Right cardiac atrium (tissue), 5 donors: ENCODE measurements around the gene LDB3. TPM values are rescaled to one million over a fixed set of nuclear protein-coding genes. Genes with fewer than 3 reads are reported as not detected.
A peak's percentile ranks its signal among the peaks of the same experiment; 100 is the strongest.

Experiments used
- ATAC-seq, 2 donors: fragments of 200-7000 bp; cut with Tn5 transposase; one replicate each; pipeline versions ENCODE4 v1.8.0 to v1.9.1; 2020; ENCODE audit warnings: moderate library complexity in 2 of 2, mild to moderate bottlenecking in 1 of 2
- DNase-seq, 3 donors: peaks; one replicate each; pipeline ENCODE4 v3.0.0-alpha.2; 2020
- H3K27ac ChIP-seq: one replicate; pipeline ENCODE4 v1.5.1; 2013; ENCODE audit warnings: mild to moderate bottlenecking, low read length, control low read depth, moderate library complexity
- H3K27me3 ChIP-seq: one replicate; pipeline ENCODE4 v1.6.1; 2013; ENCODE audit not compliant: control insufficient read depth, insufficient read depth
- H3K4me1 ChIP-seq: one replicate; pipeline ENCODE4 v1.6.1; 2013; ENCODE audit warnings: low read length; ENCODE audit not compliant: control insufficient read depth, insufficient read depth
- H3K4me3 ChIP-seq: one replicate; pipeline ENCODE4 v1.5.1; 2013; ENCODE audit warnings: low read length, control low read depth
- H3K9me3 ChIP-seq: one replicate; pipeline ENCODE4 v1.6.1; 2013; ENCODE audit warnings: low read length; ENCODE audit not compliant: control insufficient read depth
- WGBS: extraction: QIAGEN DNeasy Blood & Tissue Kit; methylation state at CpG from one replicate; pipeline ENCODE4 v1.1.7; 2013; 5-methylcytosine and 5-hydroxymethylcytosine counted together
- intact Hi-C, 4 donors: fragments of 100-400 bp; cut with DNase I; formaldehyde crosslinking; loops; one replicate each; pipeline versions ENCODE4 v1.11.0 to v1.14.0; 2022 to 2023
- polyA plus RNA-seq: library from polyadenylated mRNA; stranded (reverse); fragments of 200-250 nt; gene quantifications from one replicate; pipeline ENCODE4 v1.2.3, GENCODE V29; 2013
- total RNA-seq, 4 donors: library from RNA; stranded (reverse); fragmentation: NEBNext Ultra II Directional; extraction: Animal tissue kit (Norgen Biotek cat#: 25700); gene quantifications; one replicate each; pipeline ENCODE4 v1.2.1, GENCODE V29; 2021
- donor health status: healthy with polysubstance abuse.
- donor health status: DM: no; HTN: yes; CAD: no.
- donor health status: DM: no; HTN: no; CAD: no.
- donor health status: DM: no; HTN: yes; CAD: no; lungs with severe emphysema.
- donor health status: DM: yes; HTN: yes; CAD: no.

LDB3 gene
- total and polyA plus RNA-seq, 5 donors = 738 to 1,223 (median 953) TPM

- ATAC-seq = peak; percentile 19 to 39
- intact Hi-C loops = no loop called here
- Histone ChIP-seq H3K4me1 (no peaks in the 10 kb centered on the region), H3K9me3 (no peaks in the 10 kb centered on the region), H3K27me3 (no peaks in the 10 kb centered on the region), H3K4me3 (no peak overlapping the region), H3K27ac (no peak overlapping the region)
- WGBS = 64% methylated on average over 7 of the region's 7 CpGs
- no peak for DNase-seq
Observed at GRCh38 chr10:86744067-86744725, 75.9 kb downstream of the LDB3 start.

- no peaks in the 10 kb centered on the region for H3K27me3 ChIP-seq
- H3K4me1 ChIP-seq = no peaks in the 10 kb centered on the region
- DNase-seq (no peak), ATAC-seq (peak in 1 of 2 donors; percentile 4)
- 33% methylated on average over 7 of the region's 7 CpGs for WGBS
- no peak overlapping the region for H3K27ac ChIP-seq
- H3K9me3 ChIP-seq = no peaks in the 10 kb centered on the region
- no peak overlapping the region for H3K4me3 ChIP-seq
- intact Hi-C loops = no loop called here
Observed at GRCh38 chr10:86747796-86748581, 79.7 kb downstream of the LDB3 start.

DNA sequence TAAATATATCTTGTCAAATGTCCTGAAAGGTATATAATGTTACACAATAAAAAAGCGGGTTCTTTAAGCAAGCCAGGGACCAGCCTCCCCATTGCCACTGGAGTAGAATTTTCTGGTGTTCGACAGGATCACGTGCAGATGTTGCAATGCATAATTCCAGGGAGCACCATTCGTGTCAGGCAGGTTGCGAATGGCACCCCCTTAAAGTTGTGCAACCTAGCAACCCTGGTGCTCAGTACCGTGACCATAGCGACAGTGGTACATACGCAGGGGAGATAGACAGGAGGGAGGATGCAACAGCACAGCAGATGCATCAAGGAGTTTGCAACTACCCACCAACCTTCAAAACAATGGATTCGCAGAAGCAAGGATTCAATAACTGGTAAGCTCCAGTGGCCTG lies 81.5 kb downstream of the LDB3 start:
- no peaks in the 10 kb centered on the region for H3K9me3 ChIP-seq
- no peaks in the 10 kb centered on the region for H3K27me3 ChIP-seq
- 90% methylated on average over 9 of the region's 9 CpGs for WGBS
- ATAC-seq (peak in 1 of 2 donors; percentile 6), DNase-seq (no peak)
- no peak overlapping the region for H3K27ac ChIP-seq
- H3K4me1 ChIP-seq = peaks cover 3% of the 10 kb centered on the region
- intact Hi-C loops = loop anchor here in 1 of 4 donors (10.0 kb wide), 1 partner anchor 155 kb away; no protein-coding TSS in a partner anchor
- no peak overlapping the region for H3K4me3 ChIP-seq

GRCh38 chr10:86751477-86751876 lies 83.2 kb downstream of the LDB3 start:
- H3K4me3 ChIP-seq = no peak overlapping the region
- no peak overlapping the region for H3K27ac ChIP-seq
- peaks cover 3% of the 10 kb centered on the region for H3K4me1 ChIP-seq
- intact Hi-C loops = loop anchor here in 1 of 4 donors (10.0 kb wide), 1 partner anchor 153 kb away; no protein-coding TSS in a partner anchor
- no peak for DNase-seq
- H3K27me3 ChIP-seq = no peaks in the 10 kb centered on the region
- no peak for ATAC-seq
- H3K9me3 ChIP-seq = no peaks in the 10 kb centered on the region
- 97% methylated on average over 17 of the region's 17 CpGs for WGBS

DNA sequence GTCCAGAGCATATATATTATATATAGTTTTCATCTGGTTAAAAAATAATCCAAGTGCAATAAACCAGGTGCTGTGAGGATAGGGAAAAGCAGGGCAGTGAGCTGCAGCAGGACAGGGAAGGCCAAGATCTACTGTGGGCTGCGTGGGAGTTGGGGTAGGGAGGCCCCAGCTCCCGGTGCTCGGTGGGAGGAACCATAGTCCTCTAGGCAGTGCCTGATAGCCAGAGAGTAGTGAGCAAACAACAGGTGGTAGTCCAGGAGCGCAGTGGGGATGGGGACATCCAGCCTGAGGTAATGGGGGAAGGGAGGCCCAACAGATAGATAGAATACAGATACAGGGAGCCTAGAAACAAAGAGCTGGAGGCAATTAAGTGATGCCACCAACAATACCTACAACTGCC lies 84.0 kb downstream of the LDB3 start:
- WGBS = 74% methylated on average over 4 of the region's 4 CpGs
- intact Hi-C loops = loop anchor here in 1 of 4 donors (10.0 kb wide), 1 partner anchor 152 kb away; no protein-coding TSS in a partner anchor
- no peak overlapping the region for H3K27ac ChIP-seq

GRCh38 chr10:86753051-86753450 lies 84.7 kb downstream of the LDB3 start:
- intact Hi-C loops = loop anchor here in 1 of 4 donors (10.0 kb wide), 1 partner anchor 152 kb away; no protein-coding TSS in a partner anchor
- H3K4me3 ChIP-seq = no peak overlapping the region
- peaks cover 3% of the 10 kb centered on the region for H3K4me1 ChIP-seq
- no peaks in the 10 kb centered on the region for H3K9me3 ChIP-seq
- peak overlapping the region; percentile 61 for H3K27ac ChIP-seq
- DNase-seq (no peak), ATAC-seq (no peak)
- H3K27me3 ChIP-seq = no peaks in the 10 kb centered on the region
- WGBS = 67% methylated on average over 2 of the region's 2 CpGs

More for the DNA sequence above, 84.0 kb downstream of the LDB3 start:
- H3K4me3 ChIP-seq = no peak overlapping the region
- no peaks in the 10 kb centered on the region for H3K27me3 ChIP-seq
- DNase-seq (no peak), ATAC-seq (no peak)
- H3K4me1 ChIP-seq = peaks cover 3% of the 10 kb centered on the region
- no peaks in the 10 kb centered on the region for H3K9me3 ChIP-seq

DNA sequence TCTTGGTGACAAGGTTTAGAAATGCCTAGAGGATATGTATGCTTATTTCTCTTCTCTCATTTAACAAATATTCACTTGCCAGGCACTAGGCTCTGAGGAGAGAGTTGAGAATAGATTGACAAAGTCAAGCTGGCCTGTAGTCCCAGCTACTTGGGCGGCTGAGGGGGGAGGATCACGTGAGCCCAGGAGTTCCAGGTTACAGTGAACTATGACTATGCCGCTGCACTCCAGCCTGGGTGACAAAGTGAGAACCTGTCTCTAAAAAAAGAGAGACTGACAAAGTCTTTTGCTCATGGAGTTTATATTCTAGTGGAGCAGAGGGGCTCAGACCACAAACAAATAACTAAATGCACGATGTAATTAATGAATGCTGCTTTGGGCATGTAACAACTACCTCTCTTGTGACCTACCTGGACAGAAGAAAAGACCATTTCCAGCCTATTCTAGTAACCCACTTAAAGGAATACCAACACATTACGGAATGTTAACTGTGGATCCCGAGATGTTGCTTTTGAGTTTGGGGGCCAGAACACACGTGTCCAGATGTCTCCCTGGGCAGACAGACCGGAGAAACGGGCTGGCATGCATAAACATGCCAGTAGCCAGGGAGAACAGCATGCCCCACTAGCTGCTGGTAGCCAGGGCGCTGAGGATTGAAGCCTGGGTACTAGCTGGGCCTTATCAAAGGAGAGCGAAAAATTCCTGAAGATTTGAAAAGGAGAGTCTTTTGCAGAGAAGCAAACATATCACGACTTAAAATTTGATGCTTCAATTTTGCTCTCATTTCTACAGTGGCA lies 85.5 kb downstream of the LDB3 start:
- no peak overlapping the region for H3K4me3 ChIP-seq
- 70% methylated on average over 12 of the region's 12 CpGs for WGBS
- intact Hi-C loops = loop anchor here in 1 of 4 donors (10.0 kb wide), 1 partner anchor 151 kb away; no protein-coding TSS in a partner anchor
- no peaks in the 10 kb centered on the region for H3K9me3 ChIP-seq
- peak overlapping the region; percentile 91 for H3K27ac ChIP-seq
- no peak for DNase-seq
- ATAC-seq = no peak
- peaks cover 3% of the 10 kb centered on the region for H3K4me1 ChIP-seq
- H3K27me3 ChIP-seq = no peaks in the 10 kb centered on the region

DNA sequence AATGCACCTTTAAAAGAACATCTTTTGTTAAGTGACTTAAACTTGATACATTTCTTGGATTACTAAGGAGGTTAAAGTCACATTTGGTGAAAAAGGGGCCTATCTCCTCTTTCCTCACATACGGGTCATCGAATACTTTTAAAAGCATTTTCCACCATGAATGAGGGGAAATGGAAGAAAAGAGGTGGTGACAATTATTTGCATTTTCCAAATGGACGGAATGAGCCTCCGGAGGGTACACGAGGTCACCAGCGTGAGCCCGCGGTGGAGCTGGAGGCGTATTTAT lies 87.1 kb downstream of the LDB3 start:
- ATAC-seq (no peak), DNase-seq (no peak)
- 2% methylated on average over 9 of the region's 9 CpGs for WGBS

DNA sequence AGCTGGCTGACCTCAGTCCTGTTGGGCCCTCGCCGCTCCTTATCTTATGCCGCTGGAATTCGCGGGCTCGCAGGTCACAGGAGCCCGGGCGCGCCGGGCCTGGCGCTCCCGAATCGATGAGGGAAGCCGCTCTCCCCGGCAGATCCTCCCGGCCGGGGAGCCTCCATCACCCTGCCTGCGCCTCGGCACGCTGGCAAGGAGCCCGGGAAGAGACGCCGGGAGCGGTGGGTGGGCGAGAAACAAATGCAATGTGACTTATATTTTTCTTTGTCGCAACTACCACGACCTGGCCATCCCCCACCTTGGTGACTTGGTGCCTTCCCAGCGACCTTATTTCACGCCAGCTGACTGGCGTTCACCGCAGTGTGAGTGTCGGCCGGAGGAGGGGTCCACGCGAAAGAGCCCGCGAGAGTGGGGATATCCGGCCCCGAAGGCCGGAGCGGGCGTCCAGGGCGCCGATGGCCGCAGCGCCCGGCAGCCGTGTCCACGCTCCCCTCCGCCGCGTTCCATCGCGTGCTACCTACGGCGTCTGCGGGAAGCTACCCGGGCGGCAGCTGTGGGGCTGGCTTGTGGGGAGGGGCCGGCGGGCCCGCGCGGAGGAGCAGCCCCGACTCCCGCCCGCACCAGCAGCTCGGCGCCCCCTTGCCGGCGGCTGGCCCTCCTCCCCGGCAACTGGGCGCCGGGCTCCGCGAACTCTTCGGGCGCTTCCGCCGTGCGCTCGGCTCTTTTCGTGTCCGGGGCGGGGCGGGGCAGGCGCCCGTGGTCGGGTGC lies 87.6 kb downstream of the LDB3 start:
- ATAC-seq (peak; percentile 90), DNase-seq (peak; percentile 85 to 93 (median 92))
- intact Hi-C loops = loop anchor here in 2 of 4 donors (5.0 to 10.0 kb wide), 2 partner anchors 141 to 149 kb away; no protein-coding TSS in a partner anchor
- H3K9me3 ChIP-seq = no peaks in the 10 kb centered on the region
- H3K4me1 ChIP-seq = peaks cover 3% of the 10 kb centered on the region
- peak overlapping the region; percentile 86 for H3K27ac ChIP-seq
- H3K4me3 ChIP-seq = peak overlapping the region; percentile 70
- H3K27me3 ChIP-seq = no peaks in the 10 kb centered on the region
- WGBS = under 1% methylated on average over 86 of the region's 89 CpGs

More for the DNA sequence above, 87.1 kb downstream of the LDB3 start:
- Histone ChIP-seq H3K4me1 (peaks cover 3% of the 10 kb centered on the region), H3K4me3 (peak overlapping the region; percentile 70), H3K27ac (peak overlapping the region; percentile 86), H3K27me3 (no peaks in the 10 kb centered on the region), H3K9me3 (no peaks in the 10 kb centered on the region)
- intact Hi-C loops = loop anchor here in 2 of 4 donors (5.0 to 10.0 kb wide), 2 partner anchors 142 to 149 kb away; no protein-coding TSS in a partner anchor

- H3K4me1 ChIP-seq = peaks cover 3% of the 10 kb centered on the region
Observed at GRCh38 chr10:86756511-86757112, 88.3 kb downstream of the LDB3 start, which contains the start of gene BMPR1A. BMPR1A (plus strand) TSS chr10:86756619; CDS start chr10:86876019, 119,400 bp downstream.

More at GRCh38 chr10:86756511-86757112, 88.3 kb downstream of the LDB3 start, which contains the start of gene BMPR1A:
- Histone ChIP-seq H3K27ac (peak within 1 kb of the TSS; percentile 90), H3K9me3 (no peaks in the 10 kb centered on the region), H3K27me3 (no peaks in the 10 kb centered on the region), H3K4me3 (peak within 1 kb of the TSS; percentile 70)
- intact Hi-C loops = loop anchor here in 2 of 4 donors (5.0 to 10.0 kb wide), 2 partner anchors 141 to 148 kb away; no protein-coding TSS in a partner anchor
- WGBS = under 1% methylated on average over 83 of the region's 85 CpGs
- ATAC-seq (peak; percentile 20 to 35), DNase-seq (peak; percentile 89 to 97 (median 97))
